Measurements from ENCODE around the gene SBK3. TPM values are rescaled to one million over a fixed set of nuclear protein-coding genes. Genes with fewer than 3 reads are reported as not detected.

Gene SBK3
- total RNA-seq, 1 donor from 2014 or later = 3.3 TPM

DNA sequence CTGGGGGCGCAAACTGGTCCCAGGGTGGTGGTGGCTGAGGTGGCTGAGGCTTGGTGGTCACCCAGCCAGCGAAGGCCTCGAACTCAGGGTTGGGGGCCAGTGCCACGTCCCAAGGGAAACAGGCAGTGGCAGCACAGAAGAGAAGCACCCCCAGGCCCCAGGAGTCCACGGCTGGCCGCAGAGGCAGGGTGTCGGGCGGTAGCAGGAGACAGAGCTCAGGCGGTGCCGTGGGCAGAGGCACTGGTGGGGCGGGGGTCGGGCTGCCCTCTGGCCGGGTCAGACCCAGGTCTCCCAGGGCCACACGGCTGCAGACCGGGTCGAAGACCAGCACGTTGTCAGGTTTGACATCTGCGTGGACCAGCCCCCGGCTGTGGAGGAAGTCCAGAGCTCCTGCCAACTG, 4.3 kb downstream of the SBK3 start:
- peaks cover 22% of the 10 kb centered on the region for H3K4me1 ChIP-seq

DNA sequence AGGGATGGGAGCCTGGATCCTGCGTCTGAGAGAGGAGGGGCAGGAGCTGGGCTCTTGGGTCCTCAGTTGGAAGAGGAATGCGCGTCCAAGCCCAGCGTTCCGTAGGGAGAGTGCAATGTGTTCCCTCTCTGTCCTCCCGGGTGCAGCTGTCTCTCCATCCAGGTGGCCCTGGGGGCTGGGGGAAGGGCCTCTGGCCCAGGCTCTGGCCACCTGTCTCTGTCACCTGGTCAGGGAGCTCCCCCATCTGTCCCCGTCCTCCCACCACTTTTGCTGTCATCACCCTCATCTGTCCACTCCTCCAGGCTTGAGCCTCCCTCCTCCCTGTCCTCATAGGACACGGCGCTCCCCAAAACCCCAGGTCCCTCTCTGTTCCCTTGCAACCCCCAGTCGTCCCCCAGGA, 4.7 kb downstream of the SBK3 start:
- peaks cover 3% of the 10 kb centered on the region for H3K36me3 Mint-ChIP-seq
- Histone ChIP-seq H3K4me1 (peaks cover 20% of the 10 kb centered on the region), H3K79me2 (ENCODE audit: low read depth) (no peaks in the 10 kb centered on the region), H3K9me3 (ENCODE audit: low read depth) (no peaks in the 10 kb centered on the region), H3K27me3 (no peaks in the 10 kb centered on the region), H3F3A (ENCODE audit: low read depth) (peaks cover 18% of the 10 kb centered on the region), H3K36me3 (no peaks in the 10 kb centered on the region), H3K4me2 (no peak overlapping the region), H3K27ac (no peak overlapping the region), H3K4me3 (no peak overlapping the region), H4K20me1 (ENCODE audit: low read depth) (no peaks in the 10 kb centered on the region), H2AFZ (replicated peaks) (no peak overlapping the region), H3K9ac (no peak overlapping the region)
- DNase-seq (ENCODE audit: low spot score) = no peak
- H3K9me3 Mint-ChIP-seq = peaks cover 8% of the 10 kb centered on the region
- H3K27ac Mint-ChIP-seq = no peak overlapping the region
- peaks cover 9% of the 10 kb centered on the region for H3K4me1 Mint-ChIP-seq
- TF ChIP-seq, protein P1, sequence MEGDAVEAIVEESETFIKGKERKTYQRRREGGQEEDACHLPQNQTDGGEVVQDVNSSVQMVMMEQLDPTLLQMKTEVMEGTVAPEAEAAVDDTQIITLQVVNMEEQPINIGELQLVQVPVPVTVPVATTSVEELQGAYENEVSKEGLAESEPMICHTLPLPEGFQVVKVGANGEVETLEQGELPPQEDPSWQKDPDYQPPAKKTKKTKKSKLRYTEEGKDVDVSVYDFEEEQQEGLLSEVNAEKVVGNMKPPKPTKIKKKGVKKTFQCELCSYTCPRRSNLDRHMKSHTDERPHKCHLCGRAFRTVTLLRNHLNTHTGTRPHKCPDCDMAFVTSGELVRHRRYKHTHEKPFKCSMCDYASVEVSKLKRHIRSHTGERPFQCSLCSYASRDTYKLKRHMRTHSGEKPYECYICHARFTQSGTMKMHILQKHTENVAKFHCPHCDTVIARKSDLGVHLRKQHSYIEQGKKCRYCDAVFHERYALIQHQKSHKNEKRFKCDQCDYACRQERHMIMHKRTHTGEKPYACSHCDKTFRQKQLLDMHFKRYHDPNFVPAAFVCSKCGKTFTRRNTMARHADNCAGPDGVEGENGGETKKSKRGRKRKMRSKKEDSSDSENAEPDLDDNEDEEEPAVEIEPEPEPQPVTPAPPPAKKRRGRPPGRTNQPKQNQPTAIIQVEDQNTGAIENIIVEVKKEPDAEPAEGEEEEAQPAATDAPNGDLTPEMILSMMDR (IDR thresholded peaks at IDR 0.05) = no peak
- TF ChIP-seq EZH2phosphoT487 (IDR thresholded peaks at IDR 0.05) (no peak), EZH2 (IDR thresholded peaks at IDR 0.05) (no peak)
- peaks cover 16% of the 10 kb centered on the region for H3K27me3 Mint-ChIP-seq (ENCODE audit: insufficient read depth, low read depth)
- H3K4me3 Mint-ChIP-seq = no peak overlapping the region

More for the DNA sequence above, 4.3 kb downstream of the SBK3 start:
- Mint-ChIP-seq H3K9me3 (peaks cover 8% of the 10 kb centered on the region), H3K27me3 (ENCODE audit: insufficient read depth, low read depth) (peaks cover 16% of the 10 kb centered on the region), H3K27ac (no peak overlapping the region), H3K36me3 (peaks cover 3% of the 10 kb centered on the region), H3K4me1 (peaks cover 13% of the 10 kb centered on the region), H3K4me3 (no peak overlapping the region)
- Histone ChIP-seq H3F3A (ENCODE audit: low read depth) (peaks cover 18% of the 10 kb centered on the region), H3K4me2 (no peak overlapping the region), H3K79me2 (ENCODE audit: low read depth) (no peaks in the 10 kb centered on the region), H3K27me3 (no peaks in the 10 kb centered on the region), H3K27ac (no peak overlapping the region), H3K9me3 (ENCODE audit: low read depth) (no peaks in the 10 kb centered on the region), H3K36me3 (no peaks in the 10 kb centered on the region), H3K9ac (no peak overlapping the region), H4K20me1 (ENCODE audit: low read depth) (no peaks in the 10 kb centered on the region), H2AFZ (replicated peaks) (no peak overlapping the region), H3K4me3 (no peak overlapping the region)
- no peak for DNase-seq (ENCODE audit: low spot score)
- no peak for TF ChIP-seq EZH2phosphoT487 (IDR thresholded peaks at IDR 0.05)

DNA sequence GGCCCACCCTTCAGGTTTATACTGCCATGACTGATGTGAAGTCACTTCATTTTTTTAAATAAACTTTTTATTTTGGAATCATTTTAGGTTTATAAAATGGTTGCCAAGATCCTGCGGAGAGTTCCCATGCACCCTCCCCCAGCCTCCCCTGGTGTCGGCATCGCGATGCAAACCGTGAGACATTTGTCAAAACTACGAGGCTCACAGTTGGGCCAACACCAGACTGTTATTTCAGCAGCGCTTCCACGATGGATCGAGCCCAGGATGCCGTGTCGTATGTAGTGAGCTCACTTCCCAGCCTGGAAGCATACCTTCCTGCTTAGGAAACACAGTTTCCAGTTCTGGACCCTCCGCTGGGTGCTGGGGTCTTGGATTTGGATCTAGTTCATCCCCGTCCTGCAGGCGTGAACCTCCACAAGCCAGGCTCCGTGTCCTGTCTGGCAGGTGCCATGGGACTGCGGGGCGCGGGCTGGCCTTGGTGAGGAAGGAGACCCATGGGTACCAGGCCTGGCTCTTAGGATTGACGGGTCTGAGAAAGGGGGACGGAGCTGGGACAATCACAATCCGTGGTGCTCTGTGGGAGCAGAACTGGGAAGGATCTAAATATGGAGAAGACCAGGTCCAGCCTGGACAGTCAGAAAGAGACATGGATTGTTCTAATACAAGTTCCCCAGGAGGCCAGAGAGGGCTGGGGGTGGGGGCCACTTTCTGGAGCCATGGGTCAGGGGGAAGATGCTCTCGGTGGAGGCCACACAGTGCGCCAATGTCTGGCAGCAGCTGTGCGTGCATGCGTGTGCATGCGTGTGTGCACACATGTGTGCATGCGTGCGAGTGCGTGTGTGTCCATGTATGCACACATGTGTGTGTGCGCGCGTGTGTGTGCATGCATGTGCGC, 6.0 kb downstream of the SBK3 start:
- H3K4me3 Mint-ChIP-seq = peak overlapping the region; percentile 30
- H3K36me3 Mint-ChIP-seq = peaks cover 3% of the 10 kb centered on the region
- Histone ChIP-seq H3F3A (ENCODE audit: low read depth) (peaks cover 18% of the 10 kb centered on the region), H4K20me1 (ENCODE audit: low read depth) (no peaks in the 10 kb centered on the region), H3K27ac (peak overlapping the region; percentile 37), H3K4me1 (peaks cover 12% of the 10 kb centered on the region), H2AFZ (replicated peaks) (no peak overlapping the region), H3K4me2 (no peak overlapping the region), H3K9me3 (ENCODE audit: low read depth) (no peaks in the 10 kb centered on the region), H3K4me3 (no peak overlapping the region), H3K9ac (no peak overlapping the region), H3K27me3 (no peaks in the 10 kb centered on the region), H3K36me3 (no peaks in the 10 kb centered on the region), H3K79me2 (ENCODE audit: low read depth) (no peaks in the 10 kb centered on the region)
- H3K27me3 Mint-ChIP-seq (ENCODE audit: insufficient read depth, low read depth) = peaks cover 21% of the 10 kb centered on the region
- peaks cover 9% of the 10 kb centered on the region for H3K4me1 Mint-ChIP-seq
- H3K9me3 Mint-ChIP-seq = peaks cover 8% of the 10 kb centered on the region
- peak overlapping the region; percentile 89 for H3K27ac Mint-ChIP-seq
- no peak for TF ChIP-seq EZH2phosphoT487 (IDR thresholded peaks at IDR 0.05)
- TF ChIP-seq, protein P1 (IDR thresholded peaks at IDR 0.05) = no peak
- no peak for TF ChIP-seq EZH2 (IDR thresholded peaks at IDR 0.05)
- no peak for DNase-seq (ENCODE audit: low spot score)

DNA sequence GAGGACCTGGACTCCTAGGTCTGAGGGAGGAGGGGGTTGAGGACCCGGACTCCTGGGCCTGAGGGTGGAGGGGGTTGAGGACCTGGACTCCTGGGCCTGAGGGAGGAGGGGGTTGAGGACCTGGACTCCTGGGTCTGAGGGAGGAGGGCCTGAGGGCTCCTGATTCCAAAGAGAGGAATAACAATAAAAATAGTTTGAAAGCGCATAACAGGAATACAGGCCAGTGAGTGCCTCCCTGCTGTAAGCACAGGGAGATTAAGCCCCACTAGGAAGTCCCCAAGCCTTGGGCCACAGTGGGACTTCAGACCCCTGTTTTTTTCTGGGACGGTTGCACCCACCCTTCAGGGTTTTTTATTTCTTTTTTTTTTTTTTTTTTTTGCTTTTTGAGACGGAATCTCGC, 7.2 kb downstream of the SBK3 start:
- Mint-ChIP-seq H3K36me3 (no peaks in the 10 kb centered on the region), H3K27me3 (ENCODE audit: insufficient read depth, low read depth) (peaks cover 13% of the 10 kb centered on the region), H3K4me1 (peaks cover 9% of the 10 kb centered on the region), H3K27ac (no peak overlapping the region), H3K4me3 (no peak overlapping the region), H3K9me3 (peaks cover 3% of the 10 kb centered on the region)
- no peak for DNase-seq (ENCODE audit: low spot score)
- H4K20me1 ChIP-seq (ENCODE audit: low read depth) = no peaks in the 10 kb centered on the region
- H3K79me2 ChIP-seq (ENCODE audit: low read depth) = no peaks in the 10 kb centered on the region
- H2AFZ ChIP-seq (replicated peaks) = peak overlapping the region; percentile 42
- no peak overlapping the region for H3K27ac ChIP-seq
- no peak for TF ChIP-seq EZH2phosphoT487 (IDR thresholded peaks at IDR 0.05)
- TF ChIP-seq, protein P1 (IDR thresholded peaks at IDR 0.05) = no peak
- TF ChIP-seq EZH2 (IDR thresholded peaks at IDR 0.05) = no peak
- peaks cover 18% of the 10 kb centered on the region for H3F3A ChIP-seq (ENCODE audit: low read depth)
- no peak overlapping the region for H3K4me3 ChIP-seq
- no peaks in the 10 kb centered on the region for H3K9me3 ChIP-seq (ENCODE audit: low read depth)
- no peaks in the 10 kb centered on the region for H3K27me3 ChIP-seq
- no peak overlapping the region for H3K9ac ChIP-seq
- H3K36me3 ChIP-seq = no peaks in the 10 kb centered on the region
- no peak overlapping the region for H3K4me2 ChIP-seq
- H3K4me1 ChIP-seq = peaks cover 12% of the 10 kb centered on the region

All from neural progenitor cell (in vitro differentiated cells).